GM12878 (cell line): ENCODE results near the gene SYCE3. TPM values are rescaled to one million over a fixed set of nuclear protein-coding genes. Genes with fewer than 3 reads are reported as not detected.
A peak's percentile ranks its signal among the peaks of the same experiment; 100 is the strongest.

Experiments used
- ASH2L ChIP-seq: fragments of 300-600, 200-600 bp; sonication (generic); IDR thresholded peaks from 2 replicates; pipeline ENCODE4 v1.6.1; 2017; ENCODE audit warnings: low read depth, mild to moderate bottlenecking, borderline replicate concordance
- ATF3 ChIP-seq: IDR thresholded peaks from 2 replicates; pipeline ENCODE4 v1.6.1; 2011; ENCODE audit warnings: low read depth, mild to moderate bottlenecking, low read length, moderate library complexity, borderline replicate concordance; ENCODE audit errors: extremely low read depth
- CUX1 ChIP-seq: IDR thresholded peaks from 2 replicates; pipeline ENCODE4 v1.6.1; 2012; ENCODE audit warnings: improper control_type of control experiment, low read depth, low read length; ENCODE audit not compliant: insufficient replicate concordance
- E2F4 ChIP-seq: IDR thresholded peaks from 2 replicates; pipeline ENCODE4 v1.6.1; 2012; ENCODE audit warnings: low read depth, low read length, improper control_type of control experiment
- FOXK2 ChIP-seq: fragments of 450-650 bp; IDR thresholded peaks from 2 replicates; pipeline ENCODE4 v1.6.1; 2017; ENCODE audit warnings: mild to moderate bottlenecking, moderate library complexity
- IRF4 ChIP-seq: IDR thresholded peaks from 2 replicates; pipeline ENCODE4 v1.6.1; 2011; ENCODE audit warnings: low read depth, low read length
- JUNB ChIP-seq: IDR thresholded peaks from 2 replicates; pipeline ENCODE4 v1.6.1; 2016; ENCODE audit warnings: antibody characterized with exemption, mild to moderate bottlenecking
- MLLT1 ChIP-seq: fragments of 450-650 bp; IDR thresholded peaks from 2 replicates; pipeline ENCODE4 v1.6.1; 2016; ENCODE audit warnings: mild to moderate bottlenecking
- MTA2 ChIP-seq: fragments of 450-650 bp; IDR thresholded peaks from 2 replicates; pipeline ENCODE4 v1.6.1; 2016; ENCODE audit warnings: low read depth, mild to moderate bottlenecking, moderate library complexity
- MYB ChIP-seq: fragments of 150-350 bp; IDR thresholded peaks from 2 replicates; pipeline ENCODE4 v1.6.1; 2014; ENCODE audit warnings: mild to moderate bottlenecking, low read depth, low read length, borderline replicate concordance
- NR2F1 ChIP-seq: fragments of 450-650 bp; conservative IDR thresholded peaks from 2 replicates; pipeline ENCODE4 v1.6.1; 2017; ENCODE audit warnings: mild to moderate bottlenecking
- PAX8 ChIP-seq: fragments of 450-650 bp; IDR thresholded peaks from 2 replicates; pipeline ENCODE4 v1.6.1; 2017; ENCODE audit warnings: mild to moderate bottlenecking, moderate library complexity
- POU2F2 ChIP-seq: IDR thresholded peaks from 3 replicates; pipeline ENCODE4 v1.6.1; 2011; ENCODE audit warnings: low read depth, mild to moderate bottlenecking, low read length, borderline replicate concordance
- RUNX3 ChIP-seq: IDR thresholded peaks from 2 replicates; pipeline ENCODE4 v1.6.1; 2012; ENCODE audit warnings: low read length, inconsistent platforms
- SMAD5 ChIP-seq: IDR thresholded peaks from 2 replicates; pipeline ENCODE4 v1.6.1; 2016; ENCODE audit warnings: antibody characterized with exemption, low read depth
- SPI1 ChIP-seq: IDR thresholded peaks from 2 replicates; pipeline ENCODE4 v1.6.1; 2011; ENCODE audit warnings: low read depth, mild to moderate bottlenecking, low read length, moderate library complexity, borderline replicate concordance; ENCODE audit not compliant: insufficient read depth
- STAT3 ChIP-seq: IDR thresholded peaks from 2 replicates; pipeline ENCODE4 v1.6.1; 2011; ENCODE audit warnings: low read depth, low read length, improper control_type of control experiment
- TAF1 ChIP-seq: IDR thresholded peaks from 2 replicates; pipeline ENCODE4 v1.6.1; 2011; ENCODE audit warnings: mild to moderate bottlenecking, low read depth, low read length, borderline replicate concordance
- TCF3 ChIP-seq: IDR thresholded peaks from 2 replicates; pipeline ENCODE4 v1.6.1; 2012; ENCODE audit warnings: low read depth, mild to moderate bottlenecking, low read length, borderline replicate concordance; ENCODE audit not compliant: insufficient read depth
- ZNF217 ChIP-seq: fragments of 450-650 bp; IDR thresholded peaks from 2 replicates; pipeline ENCODE4 v1.6.1; 2017; ENCODE audit warnings: antibody characterized with exemption, mild to moderate bottlenecking
- polyA plus RNA-seq, 11 experiments: library from polyadenylated mRNA; depleted of rRNA in 4 of 11; unstranded in 6 of 11; stranded (reverse) in 5 of 11; fragments of >200 nt; fragmentation: Nextera tagmentation in 4 of 11; fragmentation: Illumina TruSeq in 1 of 11; extraction: Ambion mirVana in 4 of 11; extraction: Trizol in 1 of 11; gene quantifications; 1 replicate in 1 of 11; 2 replicates in 10 of 11; pipeline versions ENCODE4 v1.2.1 to v1.2.3, GENCODE V29; 2011 to 2016; ENCODE audit warnings: inconsistent platforms in 2 of 11, missing spikeins in 2 of 11, low read depth in 1 of 11
- total RNA-seq, 4 experiments: library from RNA; depleted of rRNA in 3 of 4; stranded (reverse); fragments of >200 nt in 3 of 4; fragmentation: Illumina TruSeq in 1 of 4; extraction: Trizol in 1 of 4; gene quantifications; 2 replicates each; pipeline versions ENCODE4 v1.2.1 to v1.2.3, GENCODE V29; 2013 to 2021

SYCE3 gene
- total and polyA plus RNA-seq, 10 of the 15 experiments (the other 5 are each of a cell fraction or from before 2014, with no cell fraction given), result 0.38 to 0.91 (median 0.76) TPM; not detected in 4

- TF ChIP-seq MLLT1 (0 out of 2 replicates have a peak, but pooled peaks have one; percentile 62), ATF3 (no peak), E2F4 (no peak), SMAD5 (no peak; the same call in 1 of the 2 replicates), CUX1 (no peak), ASH2L (no peak), FOXK2 (no peak), SPI1 (0 out of 2 replicates have a peak, but pooled peaks have one; percentile 0), ZNF217 (no peak), TCF3 (no peak), MYB (no peak), NR2F1 (peak; percentile 5), TAF1 (0 out of 2 replicates have a peak, but pooled peaks have one; percentile 8), MTA2 (peak; percentile 18; the same call in 1 of the 2 replicates), STAT3 (no peak), IRF4 (no peak), PAX8 (no peak), RUNX3 (no peak), JUNB (no peak), POU2F2 (no peak)
Measured at GRCh38 chr22:50526834-50527801, 35.6 kb downstream of the SYCE3 start (continued).
